ENCODE results near the gene VWA5B2. TPM values are rescaled to one million over a fixed set of nuclear protein-coding genes. Genes with fewer than 3 reads are reported as not detected.

VWA5B2 gene
- total and polyA plus RNA-seq, 2 of the 13 experiments (the other 11 are each of a cell fraction or from before 2014, with no cell fraction given) = 0.03 to 0.04 TPM

DNA sequence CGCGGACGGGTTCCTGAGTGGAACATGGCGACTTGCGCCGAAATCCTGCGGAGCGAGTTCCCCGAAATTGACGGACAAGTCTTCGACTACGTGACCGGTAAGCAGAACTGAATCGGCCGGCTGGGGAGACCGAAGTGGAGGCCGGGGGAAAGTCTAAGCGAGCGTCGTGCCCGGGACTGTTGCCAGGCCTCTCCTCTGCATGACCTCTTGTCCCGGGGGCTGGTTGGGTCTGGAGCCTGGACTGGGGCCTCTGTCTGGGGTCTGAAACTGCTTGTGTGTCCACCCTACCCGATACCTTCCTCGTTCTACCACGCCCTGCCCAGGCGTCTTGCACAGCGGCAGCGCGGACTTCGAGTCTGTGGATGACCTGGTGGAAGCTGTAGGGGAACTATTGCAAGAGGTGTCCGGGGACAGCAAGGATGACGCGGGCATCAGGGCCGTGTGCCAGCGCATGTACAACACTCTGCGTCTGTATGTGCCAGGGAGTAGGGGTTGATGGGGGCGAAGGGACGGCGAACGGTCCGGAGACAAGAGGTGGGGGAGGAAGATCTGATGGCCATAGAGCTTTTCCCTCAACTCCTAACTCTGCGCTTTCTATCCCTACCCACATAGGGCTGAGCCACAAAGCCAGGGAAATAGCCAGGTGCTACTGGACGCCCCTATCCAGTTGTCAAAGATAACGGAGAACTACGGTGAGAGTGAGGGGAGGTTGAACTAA is 43.0 kb upstream of the VWA5B2 start, which contains the start of gene ABCF3 (continued):
- TF ChIP-seq, protein P1, sequence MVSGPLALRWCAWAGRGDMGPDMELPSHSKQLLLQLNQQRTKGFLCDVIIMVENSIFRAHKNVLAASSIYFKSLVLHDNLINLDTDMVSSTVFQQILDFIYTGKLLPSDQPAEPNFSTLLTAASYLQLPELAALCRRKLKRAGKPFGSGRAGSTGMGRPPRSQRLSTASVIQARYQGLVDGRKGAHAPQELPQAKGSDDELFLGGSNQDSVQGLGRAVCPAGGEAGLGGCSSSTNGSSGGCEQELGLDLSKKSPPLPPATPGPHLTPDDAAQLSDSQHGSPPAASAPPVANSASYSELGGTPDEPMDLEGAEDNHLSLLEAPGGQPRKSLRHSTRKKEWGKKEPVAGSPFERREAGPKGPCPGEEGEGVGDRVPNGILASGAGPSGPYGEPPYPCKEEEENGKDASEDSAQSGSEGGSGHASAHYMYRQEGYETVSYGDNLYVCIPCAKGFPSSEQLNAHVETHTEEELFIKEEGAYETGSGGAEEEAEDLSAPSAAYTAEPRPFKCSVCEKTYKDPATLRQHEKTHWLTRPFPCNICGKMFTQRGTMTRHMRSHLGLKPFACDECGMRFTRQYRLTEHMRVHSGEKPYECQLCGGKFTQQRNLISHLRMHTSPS (CRISPR knock-in tag; IDR thresholded peaks at IDR 0.05; ENCODE audit: low read depth) = no peak
- TF ChIP-seq KAT8 (CRISPR knock-in tag; IDR thresholded peaks at IDR 0.05) (no peak), RAD21 (CRISPR knock-in tag; IDR thresholded peaks at IDR 0.05) (no peak), SP5 (CRISPR knock-in tag; IDR thresholded peaks at IDR 0.05; ENCODE audit: borderline replicate concordance, low read depth) (no peak), SIX4 (CRISPR knock-in tag; IDR thresholded peaks at IDR 0.05) (no peak), HDAC2 (CRISPR knock-in tag; IDR thresholded peaks at IDR 0.05) (no peak), HDAC1 (CRISPR knock-in tag; IDR thresholded peaks at IDR 0.05) (peak; percentile 81), RBFOX2 (IDR thresholded peaks at IDR 0.05; ENCODE audit: low read depth, low read length) (0 out of 2 replicates have a peak, but pooled peaks have one; percentile 17), PITX1 (CRISPR knock-in tag; IDR thresholded peaks at IDR 0.05) (no peak), PRMT3 (CRISPR knock-in tag; IDR thresholded peaks at IDR 0.05; ENCODE audit: borderline replicate concordance, low read depth) (0 out of 2 replicates have a peak, but pooled peaks have one; percentile 56), RAD51 (IDR thresholded peaks at IDR 0.05; ENCODE audit: borderline replicate concordance) (no peak), ZNF383 (CRISPR knock-in tag; IDR thresholded peaks at IDR 0.05; ENCODE audit: borderline replicate concordance) (no peak), YEATS2 (CRISPR knock-in tag; IDR thresholded peaks at IDR 0.05; ENCODE audit: borderline replicate concordance) (no peak), RFXAP (CRISPR knock-in tag; IDR thresholded peaks at IDR 0.05; ENCODE audit: borderline replicate concordance) (no peak), ASH2L (IDR thresholded peaks at IDR 0.05; ENCODE audit: insufficient read length, low read depth, low read length) (peak; percentile 31), NFE2L2 (IDR thresholded peaks at IDR 0.05; ENCODE audit: low read length) (no peak), SATB2 (CRISPR knock-in tag; IDR thresholded peaks at IDR 0.05) (no peak), NFE2L1 (CRISPR knock-in tag; IDR thresholded peaks at IDR 0.05; ENCODE audit: borderline replicate concordance) (no peak), ZNF432 (CRISPR knock-in tag; IDR thresholded peaks at IDR 0.05; ENCODE audit: borderline replicate concordance) (no peak), PHF20 (CRISPR knock-in tag; IDR thresholded peaks at IDR 0.05) (peak; percentile 76; the same call in 1 of the 2 replicates), ZNF136 (CRISPR knock-in tag; IDR thresholded peaks at IDR 0.05; ENCODE audit: low read depth) (no peak), SKI (IDR thresholded peaks at IDR 0.05; ENCODE audit: partially characterized antibody) (no peak), ZNF10 (CRISPR knock-in tag; IDR thresholded peaks at IDR 0.05; ENCODE audit: borderline replicate concordance, low read depth) (no peak), PHF21A (CRISPR knock-in tag; IDR thresholded peaks at IDR 0.05) (no peak; the same call in 1 of the 2 replicates), CBFB (CRISPR knock-in tag; IDR thresholded peaks at IDR 0.05) (no peak), MED8 (CRISPR knock-in tag; IDR thresholded peaks at IDR 0.05; ENCODE audit: insufficient replicate concordance) (no peak), KAT7 (CRISPR knock-in tag; IDR thresholded peaks at IDR 0.05; ENCODE audit: borderline replicate concordance) (peak; percentile 70; the same call in 1 of the 2 replicates)
- TF ChIP-seq, protein P2, sequence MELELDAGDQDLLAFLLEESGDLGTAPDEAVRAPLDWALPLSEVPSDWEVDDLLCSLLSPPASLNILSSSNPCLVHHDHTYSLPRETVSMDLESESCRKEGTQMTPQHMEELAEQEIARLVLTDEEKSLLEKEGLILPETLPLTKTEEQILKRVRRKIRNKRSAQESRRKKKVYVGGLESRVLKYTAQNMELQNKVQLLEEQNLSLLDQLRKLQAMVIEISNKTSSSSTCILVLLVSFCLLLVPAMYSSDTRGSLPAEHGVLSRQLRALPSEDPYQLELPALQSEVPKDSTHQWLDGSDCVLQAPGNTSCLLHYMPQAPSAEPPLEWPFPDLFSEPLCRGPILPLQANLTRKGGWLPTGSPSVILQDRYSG (CRISPR knock-in tag; IDR thresholded peaks at IDR 0.05) = no peak
- TF ChIP-seq, protein P3, sequence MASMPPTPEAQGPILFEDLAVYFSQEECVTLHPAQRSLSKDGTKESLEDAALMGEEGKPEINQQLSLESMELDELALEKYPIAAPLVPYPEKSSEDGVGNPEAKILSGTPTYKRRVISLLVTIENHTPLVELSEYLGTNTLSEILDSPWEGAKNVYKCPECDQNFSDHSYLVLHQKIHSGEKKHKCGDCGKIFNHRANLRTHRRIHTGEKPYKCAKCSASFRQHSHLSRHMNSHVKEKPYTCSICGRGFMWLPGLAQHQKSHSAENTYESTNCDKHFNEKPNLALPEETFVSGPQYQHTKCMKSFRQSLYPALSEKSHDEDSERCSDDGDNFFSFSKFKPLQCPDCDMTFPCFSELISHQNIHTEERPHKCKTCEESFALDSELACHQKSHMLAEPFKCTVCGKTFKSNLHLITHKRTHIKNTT (CRISPR knock-in tag; IDR thresholded peaks at IDR 0.05) = no peak

All from HepG2 (cell line).